Measurements from ENCODE around the gene FAM170B. TPM values are rescaled to one million over a fixed set of nuclear protein-coding genes. Genes with fewer than 3 reads are reported as not detected.

Gene FAM170B
- total and polyA plus RNA-seq, 5 experiments from 2014 or later: not detected

GRCh38 chr10:49123981-49124950 is 9.6 kb downstream of the FAM170B start:
- POLR2A ChIA-PET: no interaction called here
- Mint-ChIP-seq H3K27ac (no peak overlapping the region), H3K4me1 (no peaks in the 10 kb centered on the region), H3K36me3 (no peaks in the 10 kb centered on the region), H3K4me3 (no peak overlapping the region), H3K27me3 (peaks cover 8 to 19% (median 13%) of the 10 kb centered on the region in 5 donors), H3K9me3 (peaks cover 0 to 20% (median 4%) of the 10 kb centered on the region in 9 donors)
- DNase-seq (no peak), ATAC-seq (no peak)

- Mint-ChIP-seq H3K27ac (no peak overlapping the region), H3K36me3 (no peaks in the 10 kb centered on the region), H3K4me1 (peaks cover 0 to 2% (median under 1%) of the 10 kb centered on the region in 4 donors), H3K4me3 (no peak overlapping the region), H3K27me3 (peaks cover 8 to 20% (median 12%) of the 10 kb centered on the region in 5 donors), H3K9me3 (peaks cover 0 to 10% (median 0%) of the 10 kb centered on the region in 9 donors)
- no peak for DNase-seq
- POLR2A ChIA-PET: no interaction called here
- ATAC-seq: no peak
Observed at GRCh38 chr10:49120911-49121310, 12.9 kb downstream of the FAM170B start.

- H3K4me1 Mint-ChIP-seq: peaks cover 0 to 5% (median 1%) of the 10 kb centered on the region in 4 donors
- H3K4me3 Mint-ChIP-seq: no peak overlapping the region
- no peak for ATAC-seq
- POLR2A ChIA-PET: no interaction called here
- peaks cover 0 to 10% (median 0%) of the 10 kb centered on the region in 9 donors for H3K9me3 Mint-ChIP-seq
- peaks cover 11 to 22% (median 15%) of the 10 kb centered on the region in 5 donors for H3K27me3 Mint-ChIP-seq
- H3K36me3 Mint-ChIP-seq: no peaks in the 10 kb centered on the region
- no peak overlapping the region for H3K27ac Mint-ChIP-seq
- no peak for DNase-seq
Observed at GRCh38 chr10:49119746-49120145, 14.1 kb downstream of the FAM170B start.

GRCh38 chr10:49118430-49119074 is 15.3 kb downstream of the FAM170B start:
- no peak overlapping the region for H3K27ac Mint-ChIP-seq
- no peaks in the 10 kb centered on the region for H3K36me3 Mint-ChIP-seq
- peaks cover 0 to 8% (median 3%) of the 10 kb centered on the region in 4 donors for H3K4me1 Mint-ChIP-seq
- POLR2A ChIA-PET: no interaction called here
- no peak for ATAC-seq
- DNase-seq: no peak
- no peak overlapping the region for H3K4me3 Mint-ChIP-seq
- peaks cover 0 to 10% (median 0%) of the 10 kb centered on the region in 9 donors for H3K9me3 Mint-ChIP-seq
- H3K27me3 Mint-ChIP-seq: peaks cover 16 to 34% (median 19%) of the 10 kb centered on the region in 5 donors

GRCh38 chr10:49117376-49118070 is 16.3 kb downstream of the FAM170B start:
- ATAC-seq: no peak
- H3K4me3 Mint-ChIP-seq: no peak overlapping the region
- DNase-seq: no peak
- POLR2A ChIA-PET: no interaction called here
- H3K27me3 Mint-ChIP-seq: peaks cover 18 to 38% (median 22%) of the 10 kb centered on the region in 5 donors
- peaks cover 0 to 10% (median 0%) of the 10 kb centered on the region in 9 donors for H3K9me3 Mint-ChIP-seq
- no peak overlapping the region for H3K27ac Mint-ChIP-seq
- no peaks in the 10 kb centered on the region for H3K36me3 Mint-ChIP-seq
- peaks cover 0 to 8% (median 3%) of the 10 kb centered on the region in 4 donors for H3K4me1 Mint-ChIP-seq

- peaks cover 0 to 5% (median 0%) of the 10 kb centered on the region in 9 donors for H3K9me3 Mint-ChIP-seq
- no peak for ATAC-seq
- POLR2A ChIA-PET: no interaction called here
- no peak for DNase-seq
- no peaks in the 10 kb centered on the region for H3K36me3 Mint-ChIP-seq
- peaks cover 0 to 8% (median 3%) of the 10 kb centered on the region in 4 donors for H3K4me1 Mint-ChIP-seq
- H3K4me3 Mint-ChIP-seq: no peak overlapping the region
- no peak overlapping the region for H3K27ac Mint-ChIP-seq
- peaks cover 17 to 45% (median 22%) of the 10 kb centered on the region in 5 donors for H3K27me3 Mint-ChIP-seq
Observed at GRCh38 chr10:49116509-49117375, 17.1 kb downstream of the FAM170B start.

GRCh38 chr10:49115796-49116508 is 17.9 kb downstream of the FAM170B start:
- H3K27me3 Mint-ChIP-seq: peaks cover 16 to 46% (median 22%) of the 10 kb centered on the region in 5 donors
- peak overlapping the region in 2 of 10 donors; percentile 9 to 10 for H3K27ac Mint-ChIP-seq
- no peak for ATAC-seq
- H3K9me3 Mint-ChIP-seq: no peaks in the 10 kb centered on the region
- H3K36me3 Mint-ChIP-seq: no peaks in the 10 kb centered on the region
- peaks cover 0 to 8% (median 3%) of the 10 kb centered on the region in 4 donors for H3K4me1 Mint-ChIP-seq
- POLR2A ChIA-PET: no interaction called here
- DNase-seq: no peak
- peak overlapping the region in 1 of 10 donors; percentile 36 for H3K4me3 Mint-ChIP-seq

- no peak for DNase-seq
- Mint-ChIP-seq H3K9me3 (no peaks in the 10 kb centered on the region), H3K27me3 (peaks cover 16 to 46% (median 22%) of the 10 kb centered on the region in 5 donors), H3K27ac (peak within 1 kb of the TSS in 2 of 10 donors; percentile 9 to 77), H3K4me3 (peak within 1 kb of the TSS in 4 of 10 donors; percentile 30 to 66 (median 34)), H3K36me3 (no peaks in the 10 kb centered on the region), H3K4me1 (peaks cover 0 to 8% (median 3%) of the 10 kb centered on the region in 4 donors)
- POLR2A ChIA-PET: no interaction called here
- ATAC-seq: no peak
Observed at GRCh38 chr10:49115015-49115795, 18.6 kb downstream of the FAM170B start, which contains the start of gene VSTM4. VSTM4 (minus strand) TSS chr10:49115522; CDS start chr10:49115485, 37 bp downstream.

- Mint-ChIP-seq H3K4me1 (peaks cover 0 to 8% (median 3%) of the 10 kb centered on the region in 4 donors), H3K27ac (no peak overlapping the region), H3K36me3 (no peaks in the 10 kb centered on the region), H3K27me3 (peaks cover 16 to 49% (median 26%) of the 10 kb centered on the region in 5 donors), H3K4me3 (peak overlapping the region in 4 of 10 donors; percentile 30 to 66 (median 34)), H3K9me3 (no peaks in the 10 kb centered on the region)
- POLR2A ChIA-PET: no interaction called here
- DNase-seq (no peak), ATAC-seq (no peak)
Observed at GRCh38 chr10:49114718-49115014, 19.2 kb downstream of the FAM170B start.

- DNase-seq (no peak), ATAC-seq (no peak)
- Mint-ChIP-seq H3K27me3 (peaks cover 19 to 53% (median 27%) of the 10 kb centered on the region in 5 donors), H3K36me3 (no peaks in the 10 kb centered on the region), H3K4me3 (no peak overlapping the region), H3K27ac (no peak overlapping the region), H3K4me1 (peaks cover 0 to 8% (median 3%) of the 10 kb centered on the region in 4 donors), H3K9me3 (no peaks in the 10 kb centered on the region)
- POLR2A ChIA-PET: no interaction called here
Observed at GRCh38 chr10:49113741-49114141, 20.1 kb downstream of the FAM170B start.

GRCh38 chr10:49112851-49113250 is 21.0 kb downstream of the FAM170B start:
- no peaks in the 10 kb centered on the region for H3K36me3 Mint-ChIP-seq
- no peak for ATAC-seq
- H3K9me3 Mint-ChIP-seq: no peaks in the 10 kb centered on the region
- peaks cover 0 to 8% (median 3%) of the 10 kb centered on the region in 4 donors for H3K4me1 Mint-ChIP-seq
- H3K27ac Mint-ChIP-seq: no peak overlapping the region
- POLR2A ChIA-PET: no interaction called here
- H3K27me3 Mint-ChIP-seq: peaks cover 19 to 53% (median 22%) of the 10 kb centered on the region in 5 donors
- DNase-seq: no peak
- H3K4me3 Mint-ChIP-seq: no peak overlapping the region

Measured in naive thymus-derived CD8-positive, alpha-beta T cell (primary cell).